KG1 (cell line): ENCODE measurements around the gene TSGA10IP.
"Not testable (repeated sequence)": the region's sequence is repeated elsewhere in the genome, so short reads cannot be mapped to it uniquely, and the experiment has no call there.

Experiments
- DNase-seq: peaks from one replicate; lab custom pipeline; 2025; lab: John Stamatoyannopoulos, UW

TSGA10IP gene

GRCh38 chr11:65947603-65948125 lies 2.4 kb downstream of the TSGA10IP start:
- DNase-seq = no peak

- not testable (repeated sequence) for DNase-seq
These were observed 5.4 kb downstream of the TSGA10IP start for GRCh38 chr11:65950711-65951110.

GRCh38 chr11:65951641-65952040 lies 6.4 kb downstream of the TSGA10IP start:
- DNase-seq = not testable (repeated sequence)

- DNase-seq = no peak
These were observed 6.8 kb downstream of the TSGA10IP start for GRCh38 chr11:65952052-65952521.

GRCh38 chr11:65953471-65953870 lies 8.2 kb downstream of the TSGA10IP start:
- no peak for DNase-seq

- DNase-seq = no peak
These were observed 9.5 kb downstream of the TSGA10IP start for GRCh38 chr11:65954771-65955170.

- DNase-seq = no peak
These were observed 13.0 kb downstream of the TSGA10IP start for GRCh38 chr11:65958291-65958690.

- DNase-seq = no peak
These were observed 13.6 kb downstream of the TSGA10IP start for GRCh38 chr11:65958774-65959420.

GRCh38 chr11:65960824-65961266 lies 15.6 kb downstream of the TSGA10IP start:
- DNase-seq = no peak

- DNase-seq = peak; percentile 99
These were observed 16.2 kb downstream of the TSGA10IP start, which contains the start of gene SART1 for GRCh38 chr11:65961267-65962140. TSS of gene SART1 (plus strand) at chr11:65961734. CDS start at chr11:65961781, 47 bp downstream.

GRCh38 chr11:65962141-65962564 lies 16.9 kb downstream of the TSGA10IP start:
- DNase-seq = no peak

GRCh38 chr11:65964906-65965305 lies 19.6 kb downstream of the TSGA10IP start:
- no peak for DNase-seq

- no peak for DNase-seq
These were observed 20.9 kb downstream of the TSGA10IP start for GRCh38 chr11:65965986-65966762.

- DNase-seq = no peak
These were observed 22.2 kb downstream of the TSGA10IP start for GRCh38 chr11:65967329-65967934.

- DNase-seq = no peak
These were observed 23.6 kb downstream of the TSGA10IP start for GRCh38 chr11:65968600-65969482.

- DNase-seq = no peak
These were observed 26.8 kb downstream of the TSGA10IP start for GRCh38 chr11:65972116-65972515.

- DNase-seq = no peak
These were observed 28.3 kb downstream of the TSGA10IP start for GRCh38 chr11:65973439-65974110.

GRCh38 chr11:65975771-65976170 lies 30.5 kb downstream of the TSGA10IP start:
- DNase-seq = no peak

- DNase-seq = no peak
These were observed 31.2 kb downstream of the TSGA10IP start for GRCh38 chr11:65976216-65977176.
